Parathyroid adenoma (tissue), 2 donors: ENCODE data around the gene EAPP.
"Not testable (repeated sequence)": the region's sequence is repeated elsewhere in the genome, so short reads cannot be mapped to it uniquely, and the experiment has no call there.

ENCODE experiments used
- H2AFZ ChIP-seq: fragments of 300-600 bp; sonication (generic); one replicate; pipeline ENCODE4 v1.7.0; 2017; ENCODE audit warnings: antibody characterized with exemption, mild to moderate bottlenecking
- H3K27ac ChIP-seq: fragments of 300-600 bp; sonication (generic); one replicate; pipeline ENCODE4 v1.7.0; 2017
- H3K27me3 ChIP-seq: fragments of 300-600 bp; sonication (generic); one replicate; pipeline ENCODE4 v1.7.0; 2017; ENCODE audit warnings: low read length; ENCODE audit not compliant: control insufficient read depth, insufficient read depth
- H3K36me3 ChIP-seq: fragments of 300-600 bp; sonication (generic); one replicate; pipeline ENCODE4 v1.7.0; 2017; ENCODE audit warnings: low read length; ENCODE audit not compliant: control insufficient read depth, insufficient read depth
- H3K4me1 ChIP-seq: fragments of 300-600 bp; sonication (generic); one replicate; pipeline ENCODE4 v1.7.0; 2017; ENCODE audit warnings: control low read depth
- H3K4me2 ChIP-seq: fragments of 300-600 bp; sonication (generic); one replicate; pipeline ENCODE4 v1.7.0; 2017; ENCODE audit warnings: low read length
- H3K4me3 ChIP-seq: fragments of 300-600 bp; sonication (generic); one replicate; pipeline ENCODE4 v1.7.0; 2017; ENCODE audit warnings: low read depth, low read length
- H3K79me2 ChIP-seq: fragments of 300-600 bp; sonication (generic); one replicate; pipeline ENCODE4 v1.7.0; 2017; ENCODE audit warnings: control low read depth
- H3K9ac ChIP-seq: fragments of 300-600 bp; sonication (generic); one replicate; pipeline ENCODE4 v1.7.0; 2017; ENCODE audit warnings: mild to moderate bottlenecking
- H3K9me3 ChIP-seq: fragments of 300-600 bp; sonication (generic); one replicate; pipeline ENCODE4 v1.7.0; 2017; ENCODE audit warnings: low read length; ENCODE audit not compliant: control insufficient read depth
- CTCF ChIP-seq: fragments of 300-600 bp; sonication (generic); IDR thresholded peaks from one replicate; pipeline ENCODE4 v1.7.0; 2017; ENCODE audit warnings: antibody characterized with exemption, mild to moderate bottlenecking
- donor health status: primary hyperparathyroidism.

Gene EAPP

GRCh38 chr14:34538871-34539406 is 562 bp downstream of the EAPP start:
- H3K9me3 ChIP-seq: no peaks in the 10 kb centered on the region
- H3K4me3 ChIP-seq: peak overlapping the region; percentile 94
- peak overlapping the region; percentile 79 for H3K4me2 ChIP-seq
- H3K9ac ChIP-seq: peak overlapping the region; percentile 75
- peak overlapping the region; percentile 93 for H3K27ac ChIP-seq
- peak overlapping the region; percentile 99 for H2AFZ ChIP-seq
- H3K4me1 ChIP-seq: peaks cover 9% of the 10 kb centered on the region
- H3K79me2 ChIP-seq: peaks cover 14% of the 10 kb centered on the region
- H3K36me3 ChIP-seq: no peaks in the 10 kb centered on the region
- TF ChIP-seq CTCF: no peak
- H3K27me3 ChIP-seq: no peaks in the 10 kb centered on the region

GRCh38 chr14:34538096-34538495 is 1.4 kb downstream of the EAPP start:
- peaks cover 14% of the 10 kb centered on the region for H3K79me2 ChIP-seq
- not testable (repeated sequence) for H3K9ac ChIP-seq, H2AFZ ChIP-seq, H3K27ac ChIP-seq, H3K9me3 ChIP-seq, H3K4me2 ChIP-seq, H3K4me1 ChIP-seq, H3K4me3 ChIP-seq, H3K27me3 ChIP-seq, H3K36me3 ChIP-seq

GRCh38 chr14:34537677-34538009 is 1.9 kb downstream of the EAPP start:
- no peaks in the 10 kb centered on the region for H3K9me3 ChIP-seq
- no peaks in the 10 kb centered on the region for H3K36me3 ChIP-seq
- H3K27ac ChIP-seq: no peak overlapping the region
- H2AFZ ChIP-seq: no peak overlapping the region
- no peaks in the 10 kb centered on the region for H3K27me3 ChIP-seq
- peaks cover 9% of the 10 kb centered on the region for H3K4me1 ChIP-seq
- TF ChIP-seq CTCF: no peak
- no peak overlapping the region for H3K4me3 ChIP-seq
- H3K4me2 ChIP-seq: no peak overlapping the region
- peaks cover 14% of the 10 kb centered on the region for H3K79me2 ChIP-seq
- no peak overlapping the region for H3K9ac ChIP-seq

- Histone ChIP-seq H3K27me3 (no peaks in the 10 kb centered on the region), H3K9ac (no peak overlapping the region), H3K9me3 (no peaks in the 10 kb centered on the region), H2AFZ (no peak overlapping the region), H3K79me2 (peaks cover 14% of the 10 kb centered on the region), H3K4me1 (peaks cover 9% of the 10 kb centered on the region), H3K4me2 (no peak overlapping the region), H3K27ac (no peak overlapping the region), H3K4me3 (no peak overlapping the region), H3K36me3 (no peaks in the 10 kb centered on the region)
- TF ChIP-seq CTCF: no peak
These were observed 2.4 kb downstream of the EAPP start for GRCh38 chr14:34536951-34537676.

- Histone ChIP-seq H2AFZ (no peak overlapping the region), H3K4me3 (no peak overlapping the region), H3K36me3 (no peaks in the 10 kb centered on the region), H3K27me3 (no peaks in the 10 kb centered on the region), H3K4me2 (no peak overlapping the region), H3K79me2 (no peaks in the 10 kb centered on the region), H3K27ac (no peak overlapping the region), H3K4me1 (no peaks in the 10 kb centered on the region), H3K9ac (no peak overlapping the region), H3K9me3 (no peaks in the 10 kb centered on the region)
- TF ChIP-seq CTCF: no peak
These were observed 11.9 kb downstream of the EAPP start for GRCh38 chr14:34527591-34527990.

GRCh38 chr14:34524216-34524615 is 15.3 kb downstream of the EAPP start:
- not testable (repeated sequence) for H3K79me2 ChIP-seq, H3K4me3 ChIP-seq, H2AFZ ChIP-seq, H3K4me2 ChIP-seq, H3K9ac ChIP-seq, H3K4me1 ChIP-seq, H3K27me3 ChIP-seq, H3K36me3 ChIP-seq, H3K9me3 ChIP-seq, H3K27ac ChIP-seq
